Body of pancreas (tissue), 4 donors: Measurements from ENCODE around the gene TMEM127. TPM values are rescaled to one million over a fixed set of nuclear protein-coding genes. Genes with fewer than 3 reads are reported as not detected.

Experiments
- ATAC-seq: fragments of 150-250 bp; one replicate; pipeline ENCODE4 v1.9.1; 2016
- DNase-seq, 4 donors: peaks; one replicate each; pipeline ENCODE4 v3.0.0-alpha.2; 2019
- H3K27ac ChIP-seq, 4 donors: fragments of 200-600 bp; sonication (generic); 1 replicate in 3 of 4; 2 replicates in 1 of 4; pipeline versions ENCODE4 v1.5.1 to v1.6.1; 2016 to 2019; ENCODE audit warnings: mild to moderate bottlenecking in 1 of 4, mixed read lengths in 1 of 4, moderate library complexity in 1 of 4
- H3K27me3 ChIP-seq, 2 donors: fragments of 200-600 bp; sonication (generic); one replicate each; pipeline ENCODE4 v1.6.0; 2016; ENCODE audit warnings: mild to moderate bottlenecking in 1 of 2
- H3K36me3 ChIP-seq, 2 donors: fragments of 200-600 bp; sonication (generic); replicated peaks in 1 of 2; 2 replicates each; pipeline ENCODE4 v1.5.1; 2016; ENCODE audit warnings: low read depth in 2 of 2; ENCODE audit not compliant: insufficient read depth in 1 of 2
- H3K4me1 ChIP-seq: fragments of 200-600 bp; sonication (generic); one replicate; pipeline ENCODE4 v1.6.0; 2016
- H3K4me3 ChIP-seq, 2 donors: fragments of 200-600 bp; sonication (generic); 1 replicate in 1 of 2; 2 replicates in 1 of 2; pipeline ENCODE4 v1.5.1; 2016 to 2019
- H3K9me3 ChIP-seq, 3 donors: fragments of 200-600 bp; sonication (generic); 1 replicate in 2 of 3; 2 replicates in 1 of 3; pipeline ENCODE4 v1.5.1; 2016
- CTCF ChIP-seq, 7 experiments: fragments of 450-650 bp in 4 of 7; fragments of 200-600 bp in 3 of 7; sonication (generic) in 3 of 7; IDR thresholded peaks; one replicate each; pipeline ENCODE4 v1.5.1; 2016 to 2019; ENCODE audit warnings: antibody characterized with exemption in 7 of 7
- POLR2A ChIP-seq, 3 donors: fragments of 450-650 bp; IDR thresholded peaks; one replicate each; pipeline ENCODE4 v1.6.1; 2016; ENCODE audit warnings: antibody characterized with exemption in 3 of 3, mild to moderate bottlenecking in 2 of 3
- WGBS, 2 donors: methylation state at CpG; one replicate each; pipeline ENCODE4 v1.1.5; 2017; 5-methylcytosine and 5-hydroxymethylcytosine counted together
- intact Hi-C: fragments of 100-400 bp; cut with DNase I; formaldehyde crosslinking; loops from one replicate; pipeline ENCODE4 v1.15.1; 2023
- total RNA-seq, 2 donors: library from RNA; depleted of rRNA; stranded (reverse); fragments of >200 nt; gene quantifications; one replicate each; pipeline ENCODE4 v1.1.0, GENCODE V29; 2016

Gene TMEM127
- total RNA-seq, 2 donors from 2014 or later: 22.1 to 33.5 TPM

- no peak for TF ChIP-seq CTCF (IDR thresholded peaks at IDR 0.05)
- TF ChIP-seq POLR2A (IDR thresholded peaks at IDR 0.05): no peak
- Histone ChIP-seq H3K4me1 (peaks cover 8% of the 10 kb centered on the region), H3K36me3 (no peaks in the 10 kb centered on the region), H3K9me3 (no peaks in the 10 kb centered on the region), H3K27ac (no peak overlapping the region), H3K4me3 (no peak overlapping the region), H3K27me3 (no peaks in the 10 kb centered on the region)
- WGBS, 2 donors: 87 to 90% methylated on average over 13 of the region's 13 CpGs
- no peak for DNase-seq
- ATAC-seq: no peak
- intact Hi-C loops: no loop called here
Measured at GRCh38 chr2:96218508-96219131, 47.2 kb downstream of the TMEM127 start.

GRCh38 chr2:96214554-96214953, 51.2 kb downstream of the TMEM127 start:
- no peak overlapping the region for H3K4me3 ChIP-seq
- H3K9me3 ChIP-seq: no peaks in the 10 kb centered on the region
- H3K36me3 ChIP-seq: no peaks in the 10 kb centered on the region
- no peak for DNase-seq
- no peak for ATAC-seq
- no peak for TF ChIP-seq CTCF (IDR thresholded peaks at IDR 0.05)
- TF ChIP-seq POLR2A (IDR thresholded peaks at IDR 0.05): no peak
- no peaks in the 10 kb centered on the region for H3K27me3 ChIP-seq
- no peak overlapping the region for H3K27ac ChIP-seq
- WGBS, 2 donors: 89 to 98% methylated on average over 3 to 4 of the region's 4 CpGs
- H3K4me1 ChIP-seq: peaks cover 7% of the 10 kb centered on the region
- intact Hi-C loops: loop anchor here (5.0 kb wide), 1 partner anchor 38 kb away; no protein-coding TSS in a partner anchor

GRCh38 chr2:96213379-96213778, 52.4 kb downstream of the TMEM127 start:
- ATAC-seq: no peak
- TF ChIP-seq CTCF (IDR thresholded peaks at IDR 0.05): no peak
- TF ChIP-seq POLR2A (IDR thresholded peaks at IDR 0.05): no peak
- peaks cover 13% of the 10 kb centered on the region for H3K4me1 ChIP-seq
- DNase-seq: no peak
- H3K27me3 ChIP-seq: no peaks in the 10 kb centered on the region
- intact Hi-C loops: loop anchor here (5.0 kb wide), 1 partner anchor 39 kb away; no protein-coding TSS in a partner anchor
- no peak overlapping the region for H3K4me3 ChIP-seq
- H3K9me3 ChIP-seq: no peaks in the 10 kb centered on the region
- 94% methylated on average over 12 of the region's 12 CpGs for WGBS, 2 donors
- no peaks in the 10 kb centered on the region for H3K36me3 ChIP-seq
- no peak overlapping the region for H3K27ac ChIP-seq

GRCh38 chr2:96212339-96212738, 53.5 kb downstream of the TMEM127 start:
- no peak for ATAC-seq
- WGBS, 2 donors: 84 to 85% methylated on average over 4 of the region's 4 CpGs
- Histone ChIP-seq H3K27ac (no peak overlapping the region), H3K9me3 (no peaks in the 10 kb centered on the region), H3K27me3 (no peaks in the 10 kb centered on the region), H3K4me3 (no peak overlapping the region), H3K36me3 (no peaks in the 10 kb centered on the region), H3K4me1 (peaks cover 14% of the 10 kb centered on the region)
- TF ChIP-seq POLR2A (IDR thresholded peaks at IDR 0.05) (no peak), CTCF (IDR thresholded peaks at IDR 0.05) (no peak)
- intact Hi-C loops: loop anchor here (5.0 kb wide), 1 partner anchor 40 kb away; no protein-coding TSS in a partner anchor
- no peak for DNase-seq

GRCh38 chr2:96209729-96210085, 56.1 kb downstream of the TMEM127 start:
- 77 to 85% methylated on average over 4 to 9 of the region's 9 CpGs for WGBS, 2 donors
- H3K4me1 ChIP-seq: peaks cover 37% of the 10 kb centered on the region
- intact Hi-C loops: loop anchor here (5.0 kb wide), 1 partner anchor 43 kb away; no protein-coding TSS in a partner anchor

More at GRCh38 chr2:96209729-96210085, 56.1 kb downstream of the TMEM127 start:
- Histone ChIP-seq H3K27me3 (no peaks in the 10 kb centered on the region), H3K27ac (peak overlapping the region in 1 of 4 donors; percentile 96), H3K9me3 (no peaks in the 10 kb centered on the region), H3K4me3 (no peak overlapping the region), H3K36me3 (no peaks in the 10 kb centered on the region)
- TF ChIP-seq POLR2A (IDR thresholded peaks at IDR 0.05): no peak
- no peak for TF ChIP-seq CTCF (IDR thresholded peaks at IDR 0.05)
- no peak for ATAC-seq
- DNase-seq: no peak
